HL-60 (cell line): Measurements from ENCODE around the gene SIN3B.
A peak's percentile ranks its signal among the peaks of the same experiment; 100 is the strongest.

Experiments used
- DNase-seq, 2 experiments: peaks; one replicate each; pipeline ENCODE4 v3.0.0-alpha.2; 2010 to 2020; ENCODE audit warnings: low read depth in 1 of 2, low spot score in 1 of 2
- H3K27ac ChIP-seq: fragments of 250-450 bp; sonication (Bioruptor Pico); replicated peaks from 2 replicates; pipeline ENCODE4 v1.5.1; 2020; ENCODE audit warnings: mild to moderate bottlenecking, moderate library complexity
- H3K27me3 ChIP-seq: fragments of 250-450 bp; sonication (Bioruptor Pico); 2 replicates; pipeline ENCODE4 v1.5.1; 2021; ENCODE audit warnings: mild to moderate bottlenecking, moderate library complexity; ENCODE audit not compliant: insufficient read depth, poor library complexity, severe bottlenecking
- H3K4me3 ChIP-seq: replicated peaks from 2 replicates; pipeline ENCODE4 v1.5.1; 2011; ENCODE audit warnings: mild to moderate bottlenecking, control low read depth, low read length; ENCODE audit not compliant: insufficient read depth
- CTCF ChIP-seq: IDR thresholded peaks from one replicate; pipeline ENCODE4 v1.5.1; 2011; ENCODE audit warnings: low read length, control low read depth, inconsistent platforms; ENCODE audit not compliant: insufficient read depth
- GABPA ChIP-seq: IDR thresholded peaks from 2 replicates; pipeline ENCODE4 v1.6.1; 2012; ENCODE audit warnings: low read depth
- POLR2AphosphoS5 ChIP-seq: IDR thresholded peaks from 2 replicates; pipeline ENCODE4 v1.6.1; 2012; ENCODE audit warnings: low read depth
- SPI1 ChIP-seq: IDR thresholded peaks from 2 replicates; pipeline ENCODE4 v1.6.1; 2012; ENCODE audit warnings: low read depth, mild to moderate bottlenecking, borderline replicate concordance
- TF ChIP-seq, protein P1 (sequence below): IDR thresholded peaks from 2 replicates; pipeline ENCODE4 v1.6.1; 2012; ENCODE audit warnings: low read depth; ENCODE audit not compliant: insufficient replicate concordance

The SIN3B gene

DNA sequence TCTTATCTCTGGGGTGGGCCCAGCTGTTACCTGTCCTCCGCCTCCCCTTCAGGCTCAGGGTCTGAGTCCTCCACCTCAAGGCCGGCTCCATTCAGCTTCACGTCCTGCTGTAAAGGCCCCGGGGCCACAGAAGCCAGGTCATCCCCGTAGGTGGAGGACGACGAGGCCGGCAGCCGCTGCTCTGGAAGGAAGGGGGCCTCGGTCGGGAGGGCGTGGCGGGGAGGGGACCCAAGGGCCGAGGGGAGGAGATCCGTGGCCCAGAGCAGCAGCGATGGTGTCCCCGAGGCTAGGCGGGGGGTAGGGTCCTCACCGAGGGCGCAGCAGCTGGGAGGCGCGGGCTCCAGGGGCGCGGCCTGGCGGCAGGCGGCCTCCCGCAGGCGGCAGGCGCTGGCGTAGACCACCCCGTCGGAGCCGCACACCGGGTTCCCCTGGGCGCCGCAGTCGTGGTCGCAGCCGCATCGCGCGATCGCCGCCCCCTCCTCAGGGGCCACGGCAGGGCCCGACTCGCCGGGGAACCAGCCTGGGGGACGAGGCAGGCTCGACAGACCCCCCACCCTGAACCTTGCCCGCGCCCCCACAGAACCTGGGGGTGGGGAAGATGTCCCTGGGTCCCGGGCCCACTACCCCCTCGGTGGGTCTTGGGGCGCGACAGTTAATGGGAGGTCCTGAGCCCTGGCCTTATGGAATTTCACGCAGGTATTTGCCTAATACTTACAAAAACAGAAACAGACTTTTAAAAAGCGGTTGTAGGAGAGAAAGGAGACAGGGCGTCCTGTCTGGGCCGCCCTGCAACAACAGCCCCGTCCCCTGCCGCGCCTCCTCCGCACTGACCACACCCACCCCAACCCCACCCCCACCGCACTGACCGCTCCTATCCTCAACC lies 67.2 kb downstream of the SIN3B start:
- no peak for DNase-seq
- TF ChIP-seq GABPA (no peak), POLR2AphosphoS5 (no peak), SPI1 (no peak), CTCF (no peak)
- TF ChIP-seq, protein P1, sequence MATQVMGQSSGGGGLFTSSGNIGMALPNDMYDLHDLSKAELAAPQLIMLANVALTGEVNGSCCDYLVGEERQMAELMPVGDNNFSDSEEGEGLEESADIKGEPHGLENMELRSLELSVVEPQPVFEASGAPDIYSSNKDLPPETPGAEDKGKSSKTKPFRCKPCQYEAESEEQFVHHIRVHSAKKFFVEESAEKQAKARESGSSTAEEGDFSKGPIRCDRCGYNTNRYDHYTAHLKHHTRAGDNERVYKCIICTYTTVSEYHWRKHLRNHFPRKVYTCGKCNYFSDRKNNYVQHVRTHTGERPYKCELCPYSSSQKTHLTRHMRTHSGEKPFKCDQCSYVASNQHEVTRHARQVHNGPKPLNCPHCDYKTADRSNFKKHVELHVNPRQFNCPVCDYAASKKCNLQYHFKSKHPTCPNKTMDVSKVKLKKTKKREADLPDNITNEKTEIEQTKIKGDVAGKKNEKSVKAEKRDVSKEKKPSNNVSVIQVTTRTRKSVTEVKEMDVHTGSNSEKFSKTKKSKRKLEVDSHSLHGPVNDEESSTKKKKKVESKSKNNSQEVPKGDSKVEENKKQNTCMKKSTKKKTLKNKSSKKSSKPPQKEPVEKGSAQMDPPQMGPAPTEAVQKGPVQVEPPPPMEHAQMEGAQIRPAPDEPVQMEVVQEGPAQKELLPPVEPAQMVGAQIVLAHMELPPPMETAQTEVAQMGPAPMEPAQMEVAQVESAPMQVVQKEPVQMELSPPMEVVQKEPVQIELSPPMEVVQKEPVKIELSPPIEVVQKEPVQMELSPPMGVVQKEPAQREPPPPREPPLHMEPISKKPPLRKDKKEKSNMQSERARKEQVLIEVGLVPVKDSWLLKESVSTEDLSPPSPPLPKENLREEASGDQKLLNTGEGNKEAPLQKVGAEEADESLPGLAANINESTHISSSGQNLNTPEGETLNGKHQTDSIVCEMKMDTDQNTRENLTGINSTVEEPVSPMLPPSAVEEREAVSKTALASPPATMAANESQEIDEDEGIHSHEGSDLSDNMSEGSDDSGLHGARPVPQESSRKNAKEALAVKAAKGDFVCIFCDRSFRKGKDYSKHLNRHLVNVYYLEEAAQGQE, result no peak
- H3K27ac ChIP-seq, result no peak overlapping the region
- peaks cover 19% of the 10 kb centered on the region for H3K27me3 ChIP-seq
- H3K4me3 ChIP-seq, result peak overlapping the region; percentile 16

DNA sequence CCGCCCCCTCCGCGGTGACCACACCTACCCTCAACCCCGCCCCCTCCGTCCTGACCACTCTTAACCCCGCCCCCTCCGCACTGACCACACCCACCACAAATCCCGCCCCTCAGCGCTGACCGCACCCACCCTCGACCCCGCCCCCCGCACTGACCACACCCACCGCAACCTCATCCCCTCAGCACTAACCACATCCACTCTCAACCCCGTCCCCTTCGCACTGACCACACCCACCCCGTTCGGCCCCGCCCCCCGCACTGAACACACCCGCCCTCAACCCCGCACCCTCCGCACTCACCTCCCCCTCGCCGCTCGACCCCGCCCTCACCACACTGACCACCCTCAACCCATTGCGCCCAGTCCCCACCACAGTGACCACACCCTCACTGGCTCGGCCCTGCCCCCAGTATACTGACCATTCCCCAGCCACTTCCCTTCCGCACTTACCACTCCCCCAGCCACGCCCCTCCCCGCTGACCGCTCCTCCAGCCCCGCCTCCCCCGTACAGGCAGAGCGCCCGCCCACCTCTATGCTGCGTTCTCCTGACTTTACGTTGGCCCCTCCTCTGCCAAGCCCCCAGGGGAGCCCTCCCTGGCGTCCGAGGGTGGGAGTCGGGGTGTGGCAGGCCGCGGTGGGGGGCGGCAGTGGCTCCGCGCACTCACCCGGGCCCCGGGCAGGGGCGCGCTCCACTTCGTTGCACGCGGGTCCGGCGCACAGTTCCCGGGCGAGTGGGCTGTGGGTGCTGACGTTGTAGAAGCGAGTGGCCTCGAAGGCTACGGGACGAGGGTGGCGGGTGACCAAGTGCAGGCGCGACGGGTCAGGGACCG lies 68.0 kb downstream of the SIN3B start:
- peaks cover 19% of the 10 kb centered on the region for H3K27me3 ChIP-seq
- H3K4me3 ChIP-seq, result peak overlapping the region; percentile 27
- no peak overlapping the region for H3K27ac ChIP-seq
- peak; percentile 33 to 48 for DNase-seq
- TF ChIP-seq SPI1 (no peak), POLR2AphosphoS5 (no peak), CTCF (no peak), GABPA (no peak)
- TF ChIP-seq, protein P1, result no peak

- Histone ChIP-seq H3K4me3 (0 out of 2 replicates have a peak overlapping the region, but pooled peaks have one; percentile 27), H3K27me3 (peaks cover 19% of the 10 kb centered on the region), H3K27ac (no peak overlapping the region)
- TF ChIP-seq GABPA (no peak), POLR2AphosphoS5 (no peak), CTCF (no peak), SPI1 (no peak)
- TF ChIP-seq, protein P1, result no peak
- no peak for DNase-seq
Observed at GRCh38 chr19:16897856-16898161, 68.6 kb downstream of the SIN3B start.
